Psoas muscle (tissue), 8 donors: ENCODE data around the gene MRPS14. TPM values are rescaled to one million over a fixed set of nuclear protein-coding genes. Genes with fewer than 3 reads are reported as not detected.

Experiments used
- ATAC-seq, 4 donors: fragments of 200-7000 bp; cut with Tn5 transposase; one replicate each; pipeline ENCODE4 v1.9.1; 2020; ENCODE audit warnings: moderate library complexity in 3 of 4, mild to moderate bottlenecking in 2 of 4
- DNase-seq, 2 donors: peaks; one replicate each; pipeline ENCODE4 v3.0.0-alpha.2; 2020
- H3K27ac ChIP-seq: fragments of 200-600 bp; one replicate; pipeline ENCODE4 v1.8.0; 2022
- H3K27me3 ChIP-seq, 3 donors: fragments of 200-600 bp in 1 of 3; one replicate each; pipeline versions ENCODE4 v1.6.1 to v1.8.0; 2013 to 2022; ENCODE audit warnings: low read length in 2 of 3, mild to moderate bottlenecking in 2 of 3, moderate library complexity in 1 of 3; ENCODE audit not compliant: insufficient read depth in 3 of 3
- H3K36me3 ChIP-seq, 2 donors: fragments of 200-600 bp in 1 of 2; one replicate each; pipeline versions ENCODE4 v1.6.1 to v1.8.0; 2013 to 2022; ENCODE audit warnings: low read depth in 1 of 2, mild to moderate bottlenecking in 1 of 2, moderate library complexity in 1 of 2; ENCODE audit not compliant: insufficient read depth in 1 of 2
- H3K4me1 ChIP-seq: fragments of 200-600 bp; one replicate; pipeline ENCODE4 v1.8.0; 2022
- H3K4me3 ChIP-seq: fragments of 200-600 bp; one replicate; pipeline ENCODE4 v1.8.0; 2022; ENCODE audit warnings: mild to moderate bottlenecking
- H3K9me3 ChIP-seq: fragments of 200-600 bp; one replicate; pipeline ENCODE4 v1.8.0; 2022
- CTCF ChIP-seq: fragments of 200-600 bp; IDR thresholded peaks from one replicate; pipeline ENCODE4 v1.8.0; 2022; ENCODE audit warnings: antibody characterized with exemption
- WGBS, 3 donors: extraction: QIAGEN DNeasy Blood & Tissue Kit; methylation state at CpG; one replicate each; pipeline versions ENCODE4 v1.1.6 to v1.1.7; 2013; 5-methylcytosine and 5-hydroxymethylcytosine counted together
- intact Hi-C, 2 donors: fragments of 100-400 bp; cut with DNase I; formaldehyde crosslinking; loops; one replicate each; pipeline versions ENCODE4 v1.11.0 to v1.14.2; 2022
- polyA plus RNA-seq, 3 donors: library from polyadenylated mRNA; stranded (reverse); fragments of 200-250 nt; gene quantifications; one replicate each; pipeline ENCODE4 v1.2.3, GENCODE V29; 2013
- total RNA-seq, 4 donors: library from RNA; stranded (reverse); fragmentation: NEBNext Ultra II Directional in 2 of 4; extraction: Animal tissue kit (Norgen Biotek cat#: 25700) in 2 of 4; gene quantifications; one replicate each; pipeline versions ENCODE4 v1.2.1 to v1.2.4, GENCODE V29; 2021 to 2023
- donor health status: healthy with polysubstance abuse.
- donor health status: DM: no; HTN: no; CAD: no; lungs with moderate emphysema.
- donor health status: Bipolar disorder and iron deficiency.
- donor health status: healthy.
- donor health status: DM: yes; HTN: yes; CAD: no.
- donor health status: DM: no; HTN: no; CAD: no.
- donor health status: DM: no; HTN: no; CAD: no.
- donor health status: DM: yes; HTN: yes; CAD: no.

The MRPS14 gene
- total and polyA plus RNA-seq, 7 donors, result 21.6 to 40.7 (median 26.0) TPM

GRCh38 chr1:174989536-174990220 lies 33.5 kb downstream of the MRPS14 start:
- ATAC-seq (peak in 2 of 4 donors; percentile 62 to 77), DNase-seq (peak; percentile 31 to 68)
- WGBS, 3 donors, result 49 to 64% (median 60%) methylated on average over 5 of the region's 5 CpGs
- peaks cover 4% of the 10 kb centered on the region for H3K4me1 ChIP-seq
- H3K27me3 ChIP-seq, result no peaks in the 10 kb centered on the region
- no peak for TF ChIP-seq CTCF
- intact Hi-C loops, result loop anchor here (10.0 kb wide), 2 partner anchors 225 to 725 kb away; no protein-coding TSS in a partner anchor
- H3K9me3 ChIP-seq, result no peaks in the 10 kb centered on the region
- no peaks in the 10 kb centered on the region for H3K36me3 ChIP-seq
- peak overlapping the region; percentile 72 for H3K27ac ChIP-seq
- H3K4me3 ChIP-seq, result peak overlapping the region; percentile 73

- Histone ChIP-seq H3K4me1 (peaks cover 4% of the 10 kb centered on the region), H3K27me3 (no peaks in the 10 kb centered on the region), H3K9me3 (no peaks in the 10 kb centered on the region), H3K27ac (no peak overlapping the region), H3K4me3 (no peak overlapping the region), H3K36me3 (no peaks in the 10 kb centered on the region)
- ATAC-seq (no peak), DNase-seq (no peak)
- intact Hi-C loops, result loop anchor here (10.0 kb wide), 2 partner anchors 224 to 724 kb away; no protein-coding TSS in a partner anchor
- 81 to 96% (median 93%) methylated on average over 3 of the region's 3 CpGs for WGBS, 3 donors
- TF ChIP-seq CTCF, result no peak
These were observed 34.2 kb downstream of the MRPS14 start for GRCh38 chr1:174988986-174989385.

- intact Hi-C loops, result loop anchor here (10.0 kb wide), 2 partner anchors 224 to 724 kb away; no protein-coding TSS in a partner anchor
- DNase-seq (no peak), ATAC-seq (no peak)
- no peak for TF ChIP-seq CTCF
- Histone ChIP-seq H3K27me3 (no peaks in the 10 kb centered on the region), H3K4me1 (peaks cover 4% of the 10 kb centered on the region), H3K9me3 (no peaks in the 10 kb centered on the region), H3K27ac (no peak overlapping the region), H3K36me3 (no peaks in the 10 kb centered on the region), H3K4me3 (no peak overlapping the region)
These were observed 34.7 kb downstream of the MRPS14 start for GRCh38 chr1:174988539-174988938.

GRCh38 chr1:174984952-174985351 lies 38.3 kb downstream of the MRPS14 start:
- ATAC-seq, result no peak
- intact Hi-C loops, result loop anchor here (10.0 kb wide), 2 partner anchors 220 to 720 kb away; no protein-coding TSS in a partner anchor
- peaks cover 0 to under 1% of the 10 kb centered on the region in 2 donors for H3K36me3 ChIP-seq
- H3K4me3 ChIP-seq, result no peak overlapping the region
- H3K27me3 ChIP-seq, result no peaks in the 10 kb centered on the region
- no peak for TF ChIP-seq CTCF
- peaks cover 2% of the 10 kb centered on the region for H3K4me1 ChIP-seq
- no peak overlapping the region for H3K27ac ChIP-seq
- WGBS, 3 donors, result 94 to 96% (median 96%) methylated on average over 4 of the region's 4 CpGs
- no peaks in the 10 kb centered on the region for H3K9me3 ChIP-seq
- no peak for DNase-seq
